H54 (cell line): Measurements from ENCODE around the gene MAN2B2.
"Not testable (repeated sequence)": the region's sequence is repeated elsewhere in the genome, so short reads cannot be mapped to it uniquely, and the experiment has no call there.

ENCODE experiments used
- DNase-seq: peaks from one replicate; pipeline ENCODE4 v3.0.0; 2011; ENCODE audit warnings: low spot score, mixed read lengths; ENCODE audit not compliant: insufficient read length
- FAIRE-seq: peaks from 3 replicates; lab custom pipeline; 2011; peaks lifted over from hg19 to GRCh38; lab: Jason Lieb, UNC
- POLR2A ChIP-seq: IDR thresholded peaks from 2 replicates; pipeline ENCODE4 v1.6.1; 2011; ENCODE audit warnings: low read depth, mild to moderate bottlenecking, low read length

MAN2B2 gene

GRCh38 chr4:6617246-6617645, 42.3 kb downstream of the MAN2B2 start:
- FAIRE-seq (no peak), DNase-seq (no peak)
- no peak for TF ChIP-seq POLR2A

- FAIRE-seq, result no peak
- DNase-seq, result no peak
- no peak for TF ChIP-seq POLR2A
Measured at GRCh38 chr4:6618386-6619115, 43.6 kb downstream of the MAN2B2 start.

GRCh38 chr4:6619116-6619465, 44.1 kb downstream of the MAN2B2 start:
- FAIRE-seq, result no peak
- no peak for DNase-seq
- TF ChIP-seq POLR2A, result no peak

GRCh38 chr4:6619466-6620255, 44.7 kb downstream of the MAN2B2 start:
- TF ChIP-seq POLR2A, result no peak
- no peak for FAIRE-seq
- no peak for DNase-seq

- no peak for TF ChIP-seq POLR2A
- DNase-seq (no peak), FAIRE-seq (no peak)
Measured at GRCh38 chr4:6620296-6620695, 45.3 kb downstream of the MAN2B2 start.

GRCh38 chr4:6620891-6621555, 46.0 kb downstream of the MAN2B2 start:
- DNase-seq (no peak), FAIRE-seq (no peak)
- TF ChIP-seq POLR2A, result no peak

- TF ChIP-seq POLR2A, result no peak
- FAIRE-seq (no peak), DNase-seq (no peak)
Measured at GRCh38 chr4:6621556-6621927, 46.6 kb downstream of the MAN2B2 start.

- DNase-seq, result no peak
- no peak for FAIRE-seq
- TF ChIP-seq POLR2A, result no peak
Measured at GRCh38 chr4:6622744-6623143, 47.8 kb downstream of the MAN2B2 start.

GRCh38 chr4:6625256-6625655, 50.3 kb downstream of the MAN2B2 start:
- DNase-seq (no peak), FAIRE-seq (no peak)
- no peak for TF ChIP-seq POLR2A

GRCh38 chr4:6626066-6626465, 51.1 kb downstream of the MAN2B2 start:
- no peak for TF ChIP-seq POLR2A
- DNase-seq (no peak), FAIRE-seq (no peak)

GRCh38 chr4:6627832-6628231, 52.8 kb downstream of the MAN2B2 start:
- no peak for DNase-seq
- no peak for FAIRE-seq
- TF ChIP-seq POLR2A, result no peak

- not testable (repeated sequence) for FAIRE-seq, DNase-seq
Measured at GRCh38 chr4:6628484-6628883, 53.5 kb downstream of the MAN2B2 start.

GRCh38 chr4:6632125-6632524, 57.1 kb downstream of the MAN2B2 start:
- FAIRE-seq, result no peak
- DNase-seq, result no peak
- TF ChIP-seq POLR2A, result no peak
